SH-SY5Y (cell line): Measurements from ENCODE around the gene GRWD1.

Experiments used
- GATA2 ChIP-seq: IDR thresholded peaks from 2 replicates; pipeline ENCODE4 v1.6.1; 2011; ENCODE audit warnings: mild to moderate bottlenecking, low read depth, low read length
- GATA3 ChIP-seq: IDR thresholded peaks from 2 replicates; pipeline ENCODE4 v1.6.1; 2011; ENCODE audit warnings: low read depth, mild to moderate bottlenecking, low read length, moderate library complexity

- no peak for TF ChIP-seq GATA2
- no peak for TF ChIP-seq GATA3
Measured at GRCh38 chr19:48491793-48492123, 46.0 kb downstream of the GRWD1 start.
